Large intestine (tissue), 3 donors: Measurements from ENCODE around the gene GPRIN3. TPM values are rescaled to one million over a fixed set of nuclear protein-coding genes. Genes with fewer than 3 reads are reported as not detected.
A peak's percentile ranks its signal among the peaks of the same experiment; 100 is the strongest.

ENCODE experiments used
- DNase-seq, 2 donors: peaks; one replicate each; pipeline versions ENCODE4 v3.0.0 to v3.0.0-alpha.2; 2013
- H3K27ac ChIP-seq: one replicate; pipeline ENCODE4 v1.5.1; 2013; ENCODE audit warnings: low read length
- H3K27me3 ChIP-seq: 2 replicates; pipeline ENCODE4 v1.6.1; 2013; ENCODE audit warnings: low read length; ENCODE audit not compliant: control insufficient read depth, insufficient read depth
- H3K36me3 ChIP-seq: 2 replicates; pipeline ENCODE4 v1.6.1; 2013; ENCODE audit warnings: low read length; ENCODE audit not compliant: control insufficient read depth, insufficient read depth
- H3K4me1 ChIP-seq: one replicate; pipeline ENCODE4 v1.6.1; 2013; ENCODE audit warnings: low read length; ENCODE audit not compliant: control insufficient read depth, insufficient read depth
- H3K4me3 ChIP-seq: one replicate; pipeline ENCODE4 v1.5.1; 2013; ENCODE audit warnings: low read length
- H3K9me3 ChIP-seq: one replicate; pipeline ENCODE4 v1.6.1; 2013; ENCODE audit warnings: mild to moderate bottlenecking, low read depth, low read length, moderate library complexity; ENCODE audit not compliant: control insufficient read depth
- WGBS: methylation state at CpG from one replicate; pipeline ENCODE4 v1.1.5; 2013; ENCODE audit warnings: low lambda C conversion rate; ENCODE audit not compliant: insufficient coverage; 5-methylcytosine and 5-hydroxymethylcytosine counted together
- polyA plus RNA-seq: library from polyadenylated mRNA; unstranded; fragments of 120-200 nt; gene quantifications from one replicate; pipeline ENCODE4 v1.2.1, GENCODE V29; 2013

The GPRIN3 gene
- polyA plus RNA-seq, 1 donor, result 8.7 TPM

- no peak overlapping the region for H3K4me3 ChIP-seq
- peaks cover 20% of the 10 kb centered on the region for H3K36me3 ChIP-seq
- H3K27ac ChIP-seq, result no peak overlapping the region
- no peaks in the 10 kb centered on the region for H3K27me3 ChIP-seq
- WGBS, result 92% methylated on average over 3 of the region's 13 CpGs
- peaks cover 12% of the 10 kb centered on the region for H3K4me1 ChIP-seq
- DNase-seq, result no peak
- H3K9me3 ChIP-seq, result no peaks in the 10 kb centered on the region
These were observed 57.8 kb downstream of the GPRIN3 start for GRCh38 chr4:89249716-89250361.

- WGBS, result no CpG with 5 or more reads among the region's 2 CpGs
- no peak overlapping the region for H3K27ac ChIP-seq
- no peak overlapping the region for H3K4me3 ChIP-seq
- H3K36me3 ChIP-seq, result peaks cover 20% of the 10 kb centered on the region
- no peaks in the 10 kb centered on the region for H3K9me3 ChIP-seq
- peaks cover 12% of the 10 kb centered on the region for H3K4me1 ChIP-seq
- H3K27me3 ChIP-seq, result no peaks in the 10 kb centered on the region
- no peak for DNase-seq
These were observed 58.3 kb downstream of the GPRIN3 start for GRCh38 chr4:89249313-89249712.

- Histone ChIP-seq H3K9me3 (no peaks in the 10 kb centered on the region), H3K4me3 (no peak overlapping the region), H3K4me1 (peaks cover 12% of the 10 kb centered on the region), H3K27ac (no peak overlapping the region), H3K27me3 (no peaks in the 10 kb centered on the region), H3K36me3 (peaks cover 20% of the 10 kb centered on the region)
- no peak for DNase-seq
- WGBS, result no CpG with 5 or more reads among the region's 11 CpGs
These were observed 58.7 kb downstream of the GPRIN3 start for GRCh38 chr4:89248879-89249281.

GRCh38 chr4:89247951-89248350, 59.6 kb downstream of the GPRIN3 start:
- no peak overlapping the region for H3K27ac ChIP-seq
- no peaks in the 10 kb centered on the region for H3K9me3 ChIP-seq
- H3K4me3 ChIP-seq, result no peak overlapping the region
- WGBS, result no CpG with 5 or more reads among the region's 13 CpGs
- H3K36me3 ChIP-seq, result peaks cover 20% of the 10 kb centered on the region
- no peaks in the 10 kb centered on the region for H3K27me3 ChIP-seq
- DNase-seq, result no peak
- peaks cover 14% of the 10 kb centered on the region for H3K4me1 ChIP-seq

- no peaks in the 10 kb centered on the region for H3K27me3 ChIP-seq
- H3K4me3 ChIP-seq, result no peak overlapping the region
- no peaks in the 10 kb centered on the region for H3K9me3 ChIP-seq
- no peak overlapping the region for H3K27ac ChIP-seq
- no CpG with 5 or more reads among the region's 2 CpGs for WGBS
- peak in 1 of 2 donors; percentile 43 for DNase-seq
- H3K36me3 ChIP-seq, result peaks cover 20% of the 10 kb centered on the region
- peaks cover 8% of the 10 kb centered on the region for H3K4me1 ChIP-seq
These were observed 62.1 kb downstream of the GPRIN3 start for GRCh38 chr4:89245459-89245858.

- Histone ChIP-seq H3K4me1 (peaks cover 8% of the 10 kb centered on the region), H3K4me3 (no peak overlapping the region), H3K36me3 (peaks cover 11% of the 10 kb centered on the region), H3K9me3 (no peaks in the 10 kb centered on the region), H3K27ac (no peak overlapping the region), H3K27me3 (no peaks in the 10 kb centered on the region)
- DNase-seq, result no peak
These were observed 63.8 kb downstream of the GPRIN3 start for GRCh38 chr4:89243733-89244252.

- H3K4me1 ChIP-seq, result peaks cover 8% of the 10 kb centered on the region
- H3K27me3 ChIP-seq, result no peaks in the 10 kb centered on the region
- peak in 1 of 2 donors; percentile 36 for DNase-seq
- H3K9me3 ChIP-seq, result no peaks in the 10 kb centered on the region
- no peak overlapping the region for H3K27ac ChIP-seq
- 80% methylated on average over 1 of the region's 5 CpGs for WGBS
- H3K4me3 ChIP-seq, result no peak overlapping the region
- H3K36me3 ChIP-seq, result peaks cover 4% of the 10 kb centered on the region
These were observed 64.5 kb downstream of the GPRIN3 start for GRCh38 chr4:89242864-89243732.

- Histone ChIP-seq H3K4me1 (peaks cover 8% of the 10 kb centered on the region), H3K27me3 (no peaks in the 10 kb centered on the region), H3K27ac (no peak overlapping the region), H3K9me3 (no peaks in the 10 kb centered on the region), H3K36me3 (no peaks in the 10 kb centered on the region), H3K4me3 (no peak overlapping the region)
- no CpG with 5 or more reads among the region's 2 CpGs for WGBS
- no peak for DNase-seq
These were observed 65.4 kb downstream of the GPRIN3 start for GRCh38 chr4:89242216-89242615.

GRCh38 chr4:89230271-89230670, 77.3 kb downstream of the GPRIN3 start:
- Histone ChIP-seq H3K4me1 (peaks cover 4% of the 10 kb centered on the region), H3K9me3 (no peaks in the 10 kb centered on the region), H3K27ac (no peak overlapping the region), H3K27me3 (no peaks in the 10 kb centered on the region), H3K36me3 (no peaks in the 10 kb centered on the region), H3K4me3 (no peak overlapping the region)
- DNase-seq, result no peak
- WGBS, result 100% methylated on average over 3 of the region's 3 CpGs

- Histone ChIP-seq H3K9me3 (no peaks in the 10 kb centered on the region), H3K27me3 (no peaks in the 10 kb centered on the region), H3K4me3 (no peak overlapping the region), H3K4me1 (peaks cover 4% of the 10 kb centered on the region), H3K36me3 (no peaks in the 10 kb centered on the region), H3K27ac (no peak overlapping the region)
- WGBS, result 61% methylated on average over 5 of the region's 9 CpGs
- peak; percentile 76 to 79 for DNase-seq
These were observed 80.7 kb downstream of the GPRIN3 start for GRCh38 chr4:89226665-89227574.
